Measurements from ENCODE around the gene LGALS1.

DNA sequence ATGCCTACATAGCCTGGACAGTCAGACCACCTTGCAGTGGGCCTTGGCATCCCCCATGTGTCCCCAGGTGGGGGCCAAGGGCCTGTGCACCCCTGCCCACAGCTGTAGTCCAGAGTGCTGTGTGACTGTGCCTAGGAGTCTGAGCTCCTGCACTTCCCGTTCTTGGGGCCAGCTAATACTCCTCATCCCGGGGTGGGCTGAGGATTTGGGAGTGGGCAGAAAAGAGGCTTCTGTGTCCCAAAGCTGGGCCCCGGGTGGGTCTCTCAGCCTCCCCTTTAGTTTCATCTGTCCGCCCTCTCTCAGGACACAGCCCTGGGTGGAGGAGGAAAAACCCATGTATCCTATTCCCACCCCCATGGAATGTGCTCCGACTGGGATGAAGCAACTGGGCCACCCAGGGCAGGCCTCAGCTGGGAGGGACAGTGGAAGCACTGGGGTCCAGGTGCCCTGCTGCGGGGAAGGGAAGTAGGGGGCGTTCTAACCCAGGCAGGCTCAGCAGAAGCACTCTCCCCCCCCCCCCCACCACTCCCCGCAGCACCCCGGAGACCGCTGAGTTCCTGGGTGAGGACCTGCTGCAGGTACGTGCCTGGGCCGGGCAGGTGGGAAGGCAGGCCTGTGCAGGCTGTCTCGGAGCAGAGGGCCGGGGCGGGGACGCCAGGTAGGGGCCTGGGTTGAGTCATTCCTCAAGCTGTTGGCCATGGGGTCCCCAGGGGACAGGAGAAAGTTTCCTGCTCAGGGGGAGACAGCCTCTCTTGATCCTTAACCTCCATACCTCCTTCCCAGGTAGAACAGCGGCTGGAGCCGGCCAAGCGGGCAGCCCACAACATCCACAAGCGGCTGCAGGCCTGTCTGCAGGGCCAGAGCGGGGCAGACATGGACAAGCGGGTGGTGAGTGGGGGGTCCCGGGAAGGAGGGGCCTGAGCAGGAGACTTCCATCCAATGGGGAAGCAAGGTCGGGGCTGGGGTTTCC, 34.6 kb upstream of the LGALS1 start:
- TF ChIP-seq, protein P1, sequence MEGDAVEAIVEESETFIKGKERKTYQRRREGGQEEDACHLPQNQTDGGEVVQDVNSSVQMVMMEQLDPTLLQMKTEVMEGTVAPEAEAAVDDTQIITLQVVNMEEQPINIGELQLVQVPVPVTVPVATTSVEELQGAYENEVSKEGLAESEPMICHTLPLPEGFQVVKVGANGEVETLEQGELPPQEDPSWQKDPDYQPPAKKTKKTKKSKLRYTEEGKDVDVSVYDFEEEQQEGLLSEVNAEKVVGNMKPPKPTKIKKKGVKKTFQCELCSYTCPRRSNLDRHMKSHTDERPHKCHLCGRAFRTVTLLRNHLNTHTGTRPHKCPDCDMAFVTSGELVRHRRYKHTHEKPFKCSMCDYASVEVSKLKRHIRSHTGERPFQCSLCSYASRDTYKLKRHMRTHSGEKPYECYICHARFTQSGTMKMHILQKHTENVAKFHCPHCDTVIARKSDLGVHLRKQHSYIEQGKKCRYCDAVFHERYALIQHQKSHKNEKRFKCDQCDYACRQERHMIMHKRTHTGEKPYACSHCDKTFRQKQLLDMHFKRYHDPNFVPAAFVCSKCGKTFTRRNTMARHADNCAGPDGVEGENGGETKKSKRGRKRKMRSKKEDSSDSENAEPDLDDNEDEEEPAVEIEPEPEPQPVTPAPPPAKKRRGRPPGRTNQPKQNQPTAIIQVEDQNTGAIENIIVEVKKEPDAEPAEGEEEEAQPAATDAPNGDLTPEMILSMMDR (IDR thresholded peaks at IDR 0.05; ENCODE audit: low read length) = no peak
- TF ChIP-seq EZH2 (optimal IDR thresholded peaks at IDR 0.05; ENCODE audit: low read depth, low read length) (no peak), EZH2phosphoT487 (IDR thresholded peaks at IDR 0.05; ENCODE audit: low read length) (no peak)

Measured in MM.1S (cell line).